NT2/D1 (cell line): Measurements from ENCODE around the gene COIL.

ENCODE experiments used
- SUZ12 ChIP-seq: IDR thresholded peaks from 2 replicates; pipeline ENCODE4 v1.6.1; 2011; ENCODE audit not compliant: insufficient read length, insufficient read depth; ENCODE audit errors: extremely low read depth
- YY1 ChIP-seq: IDR thresholded peaks from 2 replicates; pipeline ENCODE4 v1.6.1; 2011; ENCODE audit not compliant: insufficient read length, insufficient read depth
- ZNF274 ChIP-seq: IDR thresholded peaks from 2 replicates; pipeline ENCODE4 v1.6.1; 2011; ENCODE audit warnings: mild to moderate bottlenecking, low read depth, low read length

DNA sequence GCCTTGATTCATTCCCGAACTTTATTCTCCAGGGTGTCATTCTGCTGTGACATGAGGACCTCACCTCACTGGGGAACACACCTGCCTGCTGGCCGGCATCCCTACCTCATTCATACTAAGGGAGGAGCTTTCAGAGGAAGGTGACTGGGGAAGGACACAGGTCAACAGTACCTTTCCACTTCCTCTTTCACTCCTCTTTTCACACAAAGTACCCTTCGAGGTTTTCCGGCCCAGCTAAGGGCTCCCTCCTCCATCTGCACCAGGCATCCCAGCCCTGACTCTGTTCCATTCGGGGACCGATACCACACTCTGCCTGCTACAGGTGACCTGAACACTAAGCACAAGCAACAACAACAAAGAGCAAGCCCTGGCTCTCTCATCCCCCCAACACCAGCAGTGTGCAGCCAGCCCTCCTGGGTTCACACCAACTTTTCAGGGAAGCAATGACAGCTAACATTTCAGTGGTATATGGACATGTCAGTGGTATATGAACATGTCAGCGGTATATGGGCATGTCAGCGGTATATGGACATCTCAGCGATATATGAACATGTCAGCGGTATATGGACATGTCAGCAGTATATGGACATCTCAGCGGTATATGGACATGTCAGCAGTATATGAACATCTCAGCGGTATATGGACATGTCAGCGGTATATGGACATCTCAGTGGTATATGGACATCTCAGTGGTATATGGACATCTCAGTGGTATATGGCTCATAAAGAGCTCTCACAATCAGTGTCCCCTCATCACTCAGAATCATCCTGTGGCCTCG lies 63.0 kb downstream of the COIL start:
- TF ChIP-seq ZNF274 (no peak), YY1 (no peak), SUZ12 (no peak)
